CD4-positive, alpha-beta T cell treated with Interleukin-15 for 1 hour (primary cell): ENCODE results near the gene SNAP47.

ENCODE experiments used
- DNase-seq: peaks from one replicate; pipeline ENCODE4 v3.0.0-alpha.2; 2020

The SNAP47 gene

GRCh38 chr1:227805606-227806197 lies 70.5 kb downstream of the SNAP47 start:
- no peak for DNase-seq

GRCh38 chr1:227808566-227808965 lies 73.3 kb downstream of the SNAP47 start:
- no peak for DNase-seq

GRCh38 chr1:227809026-227809425 lies 73.8 kb downstream of the SNAP47 start:
- no peak for DNase-seq

GRCh38 chr1:227813962-227814361 lies 78.7 kb downstream of the SNAP47 start:
- DNase-seq = no peak

GRCh38 chr1:227815468-227816409 lies 80.5 kb downstream of the SNAP47 start, which contains the start of gene PRSS38:
PRSS38 (plus strand) TSS chr1:227815675; CDS start chr1:227815717, 42 bp downstream.
- DNase-seq = no peak

- no peak for DNase-seq
Observed at GRCh38 chr1:227816750-227817446, 81.7 kb downstream of the SNAP47 start.

GRCh38 chr1:227823537-227823936 lies 88.3 kb downstream of the SNAP47 start:
- no peak for DNase-seq

- DNase-seq = no peak
Observed at GRCh38 chr1:227824204-227824603, 89.0 kb downstream of the SNAP47 start.

- no peak for DNase-seq
Observed at GRCh38 chr1:227828786-227829185, 93.6 kb downstream of the SNAP47 start.
